ENCODE measurements around the gene ACTG1. TPM values are rescaled to one million over a fixed set of nuclear protein-coding genes. Genes with fewer than 3 reads are reported as not detected.

Gene ACTG1
- total RNA-seq, 1 donor from 2014 or later, result 2,949 TPM

DNA sequence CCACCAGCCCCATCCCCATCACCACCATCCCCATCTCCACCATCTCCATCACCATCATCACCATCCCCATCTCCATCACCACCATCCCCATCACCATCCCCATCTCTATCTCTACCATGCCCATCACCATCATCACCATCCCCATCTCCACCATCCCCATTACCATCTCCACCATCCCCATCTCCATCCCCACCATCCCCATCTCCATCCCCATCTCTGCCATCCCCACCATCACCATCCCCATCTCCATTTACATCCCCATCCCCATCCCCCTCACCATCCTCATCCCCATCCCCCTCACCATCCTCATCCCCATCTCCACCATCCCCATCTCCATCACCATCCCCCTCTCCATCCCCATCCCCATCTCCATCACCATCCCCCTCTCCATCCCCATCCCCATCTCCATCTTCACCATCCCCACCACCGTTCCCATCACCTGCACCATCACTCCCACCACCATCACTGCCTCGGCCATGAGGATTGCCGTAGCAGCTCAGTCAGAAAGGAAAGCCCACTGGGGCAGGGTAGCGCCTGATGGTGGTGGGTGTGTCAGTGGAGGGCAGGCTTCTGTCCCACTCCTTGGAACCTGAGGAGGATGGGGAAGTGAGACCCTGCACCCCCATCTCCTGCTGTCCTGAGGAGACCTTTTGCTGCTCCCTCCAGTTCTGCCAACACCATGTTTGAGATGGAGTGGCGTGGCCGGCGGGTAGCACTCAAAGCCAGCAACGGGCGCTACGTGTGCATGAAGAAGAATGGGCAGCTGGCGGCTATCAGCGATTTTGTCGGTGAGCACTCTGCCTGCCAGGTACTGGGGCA lies 23.1 kb upstream of the ACTG1 start:
- POLR2A ChIA-PET, result interaction anchor here (0.8 to 4.0 kb wide), 5 partner anchors 16 to 141 kb away, joined by 3 to 35 read pairs (median 3); partner anchors contain the start of genes ACTG1 and FAAP100
- Mint-ChIP-seq H3K4me1 (peaks cover 23% of the 10 kb centered on the region), H3K9me3 (no peaks in the 10 kb centered on the region), H3K36me3 (ENCODE audit: low read depth) (peaks cover 16% of the 10 kb centered on the region), H3K4me3 (no peak overlapping the region), H3K27me3 (peaks cover 4% of the 10 kb centered on the region), H3K27ac (no peak overlapping the region)
- no peak for ATAC-seq (ENCODE audit: low read depth)
- no peak for TF ChIP-seq CTCF (IDR thresholded peaks at IDR 0.05)
- intact Hi-C loops (cut with micrococcal nuclease), result loop anchor here (2.0 kb wide), 1 partner anchor 435 kb away; no protein-coding TSS in a partner anchor
- no peak for DNase-seq
- CTCF ChIA-PET, result interaction anchor here (1.1 to 2.1 kb wide), 3 partner anchors 17 to 26 kb away, joined by 3 to 5 read pairs (median 5); no protein-coding TSS in a partner anchor

DNA sequence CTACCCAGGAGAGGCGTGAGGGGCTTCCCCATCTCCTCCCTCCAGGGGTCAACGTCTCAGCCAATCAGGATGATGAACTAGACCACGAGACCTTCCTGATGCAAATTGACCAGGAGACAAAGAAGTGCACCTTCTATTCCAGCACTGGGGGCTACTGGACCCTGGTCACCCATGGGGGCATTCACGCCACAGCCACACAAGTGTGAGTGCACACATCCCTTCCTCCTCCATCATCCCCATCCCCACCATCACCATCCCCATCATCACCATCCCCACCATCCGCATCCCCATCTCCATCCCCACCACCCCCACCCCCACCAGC lies 22.4 kb upstream of the ACTG1 start:
- intact Hi-C loops (cut with micrococcal nuclease), result no loop called here
- ChIA-PET POLR2A (interaction anchor here (0.7 kb wide), 1 partner anchor 17 kb away, joined by 3 read pairs; no protein-coding TSS in a partner anchor), CTCF (no interaction called here)
- no peak overlapping the region for H3K27ac Mint-ChIP-seq
- H3K9me3 Mint-ChIP-seq, result no peaks in the 10 kb centered on the region
- TF ChIP-seq CTCF (IDR thresholded peaks at IDR 0.05), result no peak
- no peak overlapping the region for H3K4me3 Mint-ChIP-seq
- ATAC-seq (ENCODE audit: low read depth) (no peak), DNase-seq (no peak)
- peaks cover 4% of the 10 kb centered on the region for H3K27me3 Mint-ChIP-seq
- H3K36me3 Mint-ChIP-seq (ENCODE audit: low read depth), result peaks cover 11% of the 10 kb centered on the region
- H3K4me1 Mint-ChIP-seq, result peaks cover 23% of the 10 kb centered on the region

GRCh38 chr17:81534157-81535006 lies 21.8 kb upstream of the ACTG1 start:
- Mint-ChIP-seq H3K27me3 (peaks cover 4% of the 10 kb centered on the region), H3K9me3 (no peaks in the 10 kb centered on the region), H3K27ac (no peak overlapping the region), H3K4me1 (peaks cover 23% of the 10 kb centered on the region), H3K36me3 (ENCODE audit: low read depth) (peaks cover 8% of the 10 kb centered on the region), H3K4me3 (no peak overlapping the region)
- no peak for TF ChIP-seq CTCF (IDR thresholded peaks at IDR 0.05)
- DNase-seq, result no peak
- ChIA-PET CTCF (interaction anchor here (0.8 kb wide), 1 partner anchor 67 kb away, joined by 3 read pairs; no protein-coding TSS in a partner anchor), POLR2A (interaction anchor here (0.7 to 1.0 kb wide), 3 partner anchors 15 to 18 kb away, joined by 3 to 4 read pairs (median 3); partner anchors contain the start of gene FAAP100)
- intact Hi-C loops (cut with micrococcal nuclease), result no loop called here
- ATAC-seq (ENCODE audit: low read depth), result no peak

GRCh38 chr17:81533339-81534141 lies 20.9 kb upstream of the ACTG1 start:
- ChIA-PET POLR2A (interaction anchor here (0.8 to 1.0 kb wide), 3 partner anchors 15 to 18 kb away, joined by 3 to 4 read pairs (median 3); partner anchors contain the start of gene FAAP100), CTCF (interaction anchor here (0.8 to 1.1 kb wide), 2 partner anchors 15 to 67 kb away, joined by 3 read pairs; no protein-coding TSS in a partner anchor)
- no peaks in the 10 kb centered on the region for H3K9me3 Mint-ChIP-seq
- intact Hi-C loops (cut with micrococcal nuclease), result no loop called here
- H3K27ac Mint-ChIP-seq, result no peak overlapping the region
- H3K4me3 Mint-ChIP-seq, result no peak overlapping the region
- H3K27me3 Mint-ChIP-seq, result peaks cover 4% of the 10 kb centered on the region
- peaks cover 23% of the 10 kb centered on the region for H3K4me1 Mint-ChIP-seq
- H3K36me3 Mint-ChIP-seq (ENCODE audit: low read depth), result peaks cover 6% of the 10 kb centered on the region
- DNase-seq, result no peak
- no peak for TF ChIP-seq CTCF (IDR thresholded peaks at IDR 0.05)
- no peak for ATAC-seq (ENCODE audit: low read depth)
